Activated naive CD8-positive, alpha-beta T cell (primary cell): ENCODE measurements around the gene ZBTB8B.

ENCODE experiments used
- H3K27ac Mint-ChIP-seq: one replicate; pipeline ENCODE4 v1.8.0; 2021; ENCODE audit warnings: mixed read lengths
- H3K27me3 Mint-ChIP-seq: one replicate; pipeline ENCODE4 v1.8.0; 2021; ENCODE audit warnings: mixed read lengths
- H3K36me3 Mint-ChIP-seq: one replicate; pipeline ENCODE4 v1.8.0; 2021; ENCODE audit warnings: mixed read lengths
- H3K4me1 Mint-ChIP-seq: one replicate; pipeline ENCODE4 v1.8.0; 2021; ENCODE audit warnings: low read depth, mixed read lengths
- H3K4me3 Mint-ChIP-seq: one replicate; pipeline ENCODE4 v1.8.0; 2021; ENCODE audit warnings: mild to moderate bottlenecking, mixed read lengths
- H3K9me3 Mint-ChIP-seq: one replicate; pipeline ENCODE4 v1.8.0; 2021; ENCODE audit warnings: low read depth, mixed read lengths

The ZBTB8B gene

DNA sequence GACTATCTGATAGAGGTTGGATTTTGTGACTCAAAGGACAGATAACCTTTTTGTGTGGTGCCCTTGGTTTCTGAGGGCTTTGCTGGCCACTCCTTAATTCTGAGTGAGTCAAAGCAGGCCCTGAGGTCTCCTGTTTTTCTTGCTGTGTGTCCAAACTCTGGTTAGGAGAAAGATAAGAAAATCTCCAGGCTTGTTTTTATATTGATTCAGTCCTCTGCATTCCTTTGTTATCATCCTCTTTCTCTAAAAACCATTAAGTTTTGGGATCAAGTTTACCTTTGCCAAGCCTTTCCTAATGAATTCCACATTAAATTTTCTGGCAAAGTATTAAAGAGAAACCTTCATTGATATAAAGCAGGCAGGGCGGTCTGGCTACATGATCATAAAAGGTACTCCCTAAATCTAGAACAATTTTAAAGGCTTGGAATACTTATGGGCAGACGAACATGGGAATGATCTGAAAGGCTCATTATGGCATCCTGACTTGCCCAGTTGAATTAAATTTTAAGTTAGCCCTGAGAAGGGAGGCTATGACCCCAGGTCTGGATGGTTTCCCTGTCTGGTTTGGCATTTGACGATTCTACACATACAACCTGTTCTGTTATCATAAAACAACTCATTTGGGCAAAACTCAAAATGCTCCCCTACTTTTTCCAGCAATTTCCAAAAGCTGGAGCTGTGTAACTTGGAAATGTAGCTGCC lies 20.8 kb downstream of the ZBTB8B start:
- Mint-ChIP-seq H3K36me3 (no peaks in the 10 kb centered on the region), H3K4me1 (no peaks in the 10 kb centered on the region), H3K4me3 (no peak overlapping the region), H3K9me3 (no peaks in the 10 kb centered on the region), H3K27me3 (peaks cover 5% of the 10 kb centered on the region), H3K27ac (no peak overlapping the region)

DNA sequence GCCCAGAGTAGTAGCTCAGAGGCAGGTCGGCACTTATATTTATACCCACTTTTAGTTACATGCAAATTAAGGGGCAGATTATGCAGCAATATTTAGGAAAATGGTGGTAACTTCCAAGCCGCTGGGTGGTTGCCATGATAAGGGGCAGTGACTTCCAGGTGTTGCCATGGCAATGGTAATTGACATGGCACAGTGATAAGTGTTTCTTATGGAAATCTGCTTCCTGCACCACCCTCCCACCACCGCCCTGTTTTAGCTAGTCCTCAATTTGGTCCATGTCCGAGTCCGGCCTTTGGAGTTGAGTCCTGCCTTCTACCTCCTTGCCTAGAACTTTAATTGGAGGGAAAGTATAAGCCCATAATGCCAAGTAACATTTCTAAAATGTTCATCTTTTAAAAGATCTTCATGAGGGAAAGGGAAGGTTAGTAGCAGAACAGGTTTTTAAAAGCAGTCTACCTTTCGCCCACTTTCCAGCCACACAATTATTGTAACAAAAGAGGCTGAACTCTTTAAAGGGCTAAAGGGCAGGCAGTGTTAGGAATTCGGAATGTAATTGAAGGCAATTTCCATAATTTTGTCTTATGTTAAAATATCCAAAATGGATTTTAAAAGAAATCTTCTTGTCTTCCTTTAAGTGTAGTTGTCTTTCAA lies 21.7 kb downstream of the ZBTB8B start:
- Mint-ChIP-seq H3K4me1 (no peaks in the 10 kb centered on the region), H3K27ac (no peak overlapping the region), H3K9me3 (no peaks in the 10 kb centered on the region), H3K4me3 (no peak overlapping the region), H3K36me3 (no peaks in the 10 kb centered on the region), H3K27me3 (peaks cover 5% of the 10 kb centered on the region)

DNA sequence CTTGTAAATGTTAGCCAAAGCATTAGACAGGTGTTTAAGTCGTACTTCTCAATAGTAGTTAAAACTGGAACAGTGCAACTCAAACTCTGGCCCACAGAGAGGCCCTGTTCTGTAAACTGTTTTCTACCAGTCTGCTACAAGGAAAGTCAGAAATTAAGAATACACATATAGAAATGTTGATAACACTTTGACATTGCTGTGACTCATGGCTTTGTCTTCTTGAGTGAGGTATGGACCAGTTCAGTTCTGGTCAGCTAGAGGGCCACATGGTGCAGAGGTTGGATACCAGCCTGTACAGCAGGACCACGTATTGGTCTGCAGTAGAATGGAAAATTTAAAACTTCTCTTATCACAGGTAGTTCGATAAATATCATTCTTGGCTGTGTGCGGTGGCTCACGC lies 22.3 kb downstream of the ZBTB8B start:
- no peaks in the 10 kb centered on the region for H3K9me3 Mint-ChIP-seq
- peaks cover 5% of the 10 kb centered on the region for H3K27me3 Mint-ChIP-seq
- H3K36me3 Mint-ChIP-seq, result no peaks in the 10 kb centered on the region
- no peak overlapping the region for H3K27ac Mint-ChIP-seq
- no peaks in the 10 kb centered on the region for H3K4me1 Mint-ChIP-seq
- H3K4me3 Mint-ChIP-seq, result no peak overlapping the region

DNA sequence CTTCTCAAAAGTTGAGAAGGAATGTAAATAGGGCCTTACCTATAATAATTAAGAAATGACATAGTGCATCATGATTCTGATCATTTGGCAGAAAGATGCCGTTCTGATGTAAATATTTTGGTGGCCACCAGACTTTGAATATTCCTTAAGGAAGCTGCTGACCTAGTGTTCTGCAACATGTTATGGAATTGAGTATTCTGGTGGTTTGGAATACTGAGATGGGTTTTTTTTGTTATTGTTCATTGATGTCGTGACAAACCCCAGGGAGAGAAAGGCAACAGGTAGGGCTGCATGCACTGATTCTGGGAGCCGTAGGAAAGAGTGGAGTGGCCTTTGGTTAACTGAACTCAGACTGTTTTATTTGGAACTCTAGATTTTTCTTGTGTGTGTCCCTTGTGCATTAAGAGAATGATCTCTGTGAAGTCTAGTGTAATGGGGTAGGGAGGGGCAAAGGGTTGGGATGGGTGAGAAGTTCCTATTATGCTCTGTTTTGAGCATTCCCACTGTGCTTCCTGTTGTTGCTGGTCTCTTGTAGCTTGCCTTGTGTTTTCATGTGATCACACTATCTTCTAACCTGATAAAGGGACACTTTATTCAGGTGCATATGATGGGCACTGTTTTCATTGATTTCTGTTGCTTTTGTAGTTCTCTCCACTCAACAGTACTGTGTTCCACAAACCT lies 25.0 kb downstream of the ZBTB8B start:
- H3K4me3 Mint-ChIP-seq, result no peak overlapping the region
- H3K4me1 Mint-ChIP-seq, result no peaks in the 10 kb centered on the region
- no peaks in the 10 kb centered on the region for H3K36me3 Mint-ChIP-seq
- H3K27me3 Mint-ChIP-seq, result peaks cover 7% of the 10 kb centered on the region
- H3K27ac Mint-ChIP-seq, result no peak overlapping the region
- no peaks in the 10 kb centered on the region for H3K9me3 Mint-ChIP-seq

DNA sequence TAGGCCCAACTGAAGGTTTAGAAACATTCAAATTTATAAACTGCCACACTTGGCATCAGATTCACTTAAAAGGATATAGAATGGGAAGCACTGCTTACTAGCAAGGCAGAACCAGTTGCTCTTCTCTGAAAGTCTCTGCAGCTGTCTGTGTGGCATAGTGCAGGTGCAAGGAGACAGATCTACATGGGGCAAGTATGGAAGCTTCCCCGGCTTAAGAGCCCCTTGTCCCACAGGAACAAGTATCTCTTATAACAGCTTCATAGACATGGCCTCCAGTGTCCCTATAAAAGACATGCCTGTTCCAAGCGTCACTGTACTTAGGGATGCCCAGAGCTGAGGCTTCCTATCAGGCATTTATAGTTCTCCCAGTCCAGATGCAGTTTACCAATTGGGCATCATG lies 26.5 kb downstream of the ZBTB8B start:
- Mint-ChIP-seq H3K27me3 (peaks cover 7% of the 10 kb centered on the region), H3K9me3 (no peaks in the 10 kb centered on the region), H3K4me1 (no peaks in the 10 kb centered on the region), H3K36me3 (no peaks in the 10 kb centered on the region), H3K27ac (no peak overlapping the region), H3K4me3 (no peak overlapping the region)

DNA sequence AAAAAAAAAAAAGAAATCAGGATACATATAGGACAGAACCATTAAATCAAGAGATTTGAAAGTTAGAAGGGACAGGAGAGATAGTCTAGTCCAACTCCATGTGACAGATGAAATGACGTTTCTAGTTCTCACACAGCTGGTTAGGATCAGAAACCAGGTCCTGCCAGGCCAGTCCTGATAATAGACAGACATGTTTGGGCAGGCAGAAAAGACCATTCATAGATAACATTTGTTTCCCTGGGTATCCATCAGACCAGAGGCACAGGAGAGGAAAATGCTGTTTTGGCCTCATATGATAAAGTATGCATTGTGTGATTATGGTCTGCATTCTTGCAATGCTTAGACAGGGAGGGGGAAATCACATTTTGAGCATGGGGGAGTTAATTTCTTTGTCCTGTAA lies 29.3 kb downstream of the ZBTB8B start:
- Mint-ChIP-seq H3K9me3 (no peaks in the 10 kb centered on the region), H3K4me3 (no peak overlapping the region), H3K36me3 (no peaks in the 10 kb centered on the region), H3K27ac (no peak overlapping the region), H3K27me3 (peaks cover 10% of the 10 kb centered on the region), H3K4me1 (no peaks in the 10 kb centered on the region)

DNA sequence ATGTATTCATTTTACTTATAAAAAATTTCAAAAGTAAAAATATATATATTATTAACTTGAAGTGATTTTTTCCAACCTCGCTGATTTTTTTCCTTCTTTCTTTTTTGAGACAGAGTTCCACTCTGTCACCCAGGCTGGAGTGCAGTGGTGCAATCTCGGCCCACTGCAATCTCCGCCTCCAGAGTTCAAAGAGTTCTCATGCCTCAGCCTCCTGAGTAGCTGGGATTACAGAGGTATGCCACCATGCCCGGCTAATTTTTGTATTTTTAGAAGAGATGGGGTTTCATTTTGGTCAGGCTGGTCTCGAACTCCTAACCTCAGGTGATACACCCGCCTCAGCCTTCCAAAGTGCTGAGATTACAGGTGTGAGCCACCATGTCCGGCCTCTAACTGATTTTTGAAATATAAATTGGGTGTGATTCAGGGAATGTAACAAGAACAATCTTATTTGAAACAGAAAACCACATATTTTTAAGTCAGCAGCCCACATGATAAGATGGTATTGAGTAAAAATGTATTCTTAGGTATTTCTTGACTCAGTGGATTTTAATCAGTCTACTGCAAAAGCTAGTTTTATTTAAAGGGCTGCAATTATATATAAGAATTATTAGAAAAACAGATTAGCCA lies 30.0 kb downstream of the ZBTB8B start:
- Mint-ChIP-seq H3K9me3 (no peaks in the 10 kb centered on the region), H3K27ac (no peak overlapping the region), H3K27me3 (peaks cover 14% of the 10 kb centered on the region), H3K4me3 (no peak overlapping the region), H3K36me3 (no peaks in the 10 kb centered on the region), H3K4me1 (peaks cover 2% of the 10 kb centered on the region)

DNA sequence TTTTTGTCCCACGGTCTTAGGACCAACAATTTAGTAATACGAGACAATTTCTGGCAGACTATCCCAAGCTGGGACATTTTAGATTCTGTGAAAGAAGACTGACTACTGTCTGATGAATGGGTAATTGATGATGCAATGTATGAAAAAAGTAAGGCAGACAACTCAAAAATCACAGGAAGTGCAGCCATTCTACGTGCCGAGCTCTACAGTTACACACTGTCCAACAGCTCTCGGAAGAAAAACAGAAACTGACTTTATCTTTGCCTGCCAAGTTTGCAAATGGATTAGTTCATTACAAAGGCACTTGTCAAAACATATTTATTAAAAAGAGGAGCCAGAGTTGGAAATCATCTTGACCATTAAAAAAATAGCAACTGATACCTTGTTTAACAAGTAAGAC lies 31.3 kb downstream of the ZBTB8B start:
- peaks cover 19% of the 10 kb centered on the region for H3K27me3 Mint-ChIP-seq
- peaks cover 2% of the 10 kb centered on the region for H3K4me1 Mint-ChIP-seq
- no peaks in the 10 kb centered on the region for H3K9me3 Mint-ChIP-seq
- no peak overlapping the region for H3K4me3 Mint-ChIP-seq
- no peaks in the 10 kb centered on the region for H3K36me3 Mint-ChIP-seq
- H3K27ac Mint-ChIP-seq, result no peak overlapping the region

DNA sequence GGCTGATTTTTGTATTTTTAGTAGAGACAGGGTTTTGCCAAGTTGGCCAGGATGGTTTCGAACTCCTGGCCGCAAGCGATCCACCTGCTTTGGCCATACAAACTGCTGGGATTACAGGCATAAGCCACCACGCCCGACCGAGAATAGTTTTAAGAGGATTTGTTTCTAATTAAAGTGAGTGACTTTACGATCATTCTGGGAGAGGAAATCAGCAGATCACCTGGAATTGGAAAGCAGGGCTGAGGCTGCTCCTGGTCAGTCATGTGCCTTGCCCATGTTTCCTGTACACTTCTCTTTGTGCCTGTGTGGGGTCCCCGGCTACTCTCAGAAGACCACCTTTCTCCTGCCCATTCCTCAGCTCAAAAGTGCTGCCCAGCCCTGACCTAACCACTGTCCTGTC lies 33.9 kb downstream of the ZBTB8B start:
- Mint-ChIP-seq H3K27ac (no peak overlapping the region), H3K4me1 (peaks cover 2% of the 10 kb centered on the region), H3K27me3 (peaks cover 26% of the 10 kb centered on the region), H3K9me3 (no peaks in the 10 kb centered on the region), H3K4me3 (peak overlapping the region; percentile 80), H3K36me3 (no peaks in the 10 kb centered on the region)

DNA sequence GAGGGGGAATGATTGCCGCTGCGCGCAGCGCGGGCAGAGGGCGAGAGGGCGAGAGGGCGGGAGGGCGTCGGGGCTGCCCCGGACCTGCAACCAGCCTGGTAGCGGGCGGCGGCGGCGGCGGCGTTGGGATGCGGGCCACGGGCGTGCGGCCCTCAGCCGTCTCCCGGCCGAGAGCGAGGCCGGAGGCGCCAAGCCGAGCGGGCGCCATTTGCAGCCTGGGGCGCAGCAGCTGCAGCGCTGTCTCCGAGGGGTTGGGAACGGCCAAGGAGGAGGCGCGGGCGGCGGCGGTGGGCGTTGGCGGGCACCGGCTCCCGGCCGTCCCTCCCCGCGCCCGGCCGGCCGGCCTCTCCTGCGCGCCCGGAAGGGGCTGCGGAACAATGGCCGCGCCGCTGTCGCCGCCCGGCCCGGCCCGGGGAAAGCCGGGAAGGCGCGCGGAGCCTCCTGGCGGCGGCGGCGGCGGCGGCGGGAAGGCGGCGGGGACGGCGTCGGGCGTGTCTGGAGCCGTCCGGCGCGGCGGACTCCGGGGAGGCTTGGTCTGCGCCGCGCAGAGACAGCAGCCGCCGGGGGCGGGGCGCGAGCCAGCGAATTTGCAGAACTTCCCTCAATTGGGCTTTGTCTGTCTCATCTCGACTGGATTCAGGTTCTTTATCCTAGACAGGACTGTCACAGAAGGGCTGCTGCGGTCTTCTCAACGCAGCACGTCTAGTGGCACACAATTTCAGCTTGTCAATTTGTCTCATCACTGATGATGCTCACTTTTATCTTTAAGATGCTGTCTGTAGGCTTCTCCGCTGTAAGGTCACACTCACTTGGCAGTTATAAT lies 35.7 kb downstream of the ZBTB8B start:
- Mint-ChIP-seq H3K27me3 (peaks cover 28% of the 10 kb centered on the region), H3K4me3 (peak overlapping the region; percentile 82), H3K36me3 (no peaks in the 10 kb centered on the region), H3K27ac (no peak overlapping the region), H3K9me3 (no peaks in the 10 kb centered on the region), H3K4me1 (peaks cover 2% of the 10 kb centered on the region)

DNA sequence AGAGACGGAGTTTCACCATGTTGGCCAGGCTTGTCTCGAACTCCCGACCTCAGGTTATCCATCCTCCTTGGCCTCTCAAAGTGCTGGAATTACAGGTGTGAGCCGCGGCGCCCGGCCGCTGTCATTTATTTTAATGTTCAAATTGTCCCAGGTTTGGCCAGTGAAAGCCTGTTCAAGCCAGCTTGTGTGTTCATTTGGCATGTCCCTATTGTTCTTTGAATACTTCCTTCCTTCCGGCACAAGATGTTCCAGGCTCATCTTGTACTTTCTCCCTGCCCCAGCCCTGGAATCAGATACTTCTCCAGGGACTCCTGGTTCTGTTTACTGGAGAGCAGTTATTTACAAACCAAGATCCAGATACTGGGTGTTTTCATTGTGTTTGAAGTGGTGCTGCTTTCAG lies 37.0 kb downstream of the ZBTB8B start:
- H3K27ac Mint-ChIP-seq, result no peak overlapping the region
- H3K27me3 Mint-ChIP-seq, result peaks cover 33% of the 10 kb centered on the region
- H3K4me1 Mint-ChIP-seq, result peaks cover 2% of the 10 kb centered on the region
- no peaks in the 10 kb centered on the region for H3K9me3 Mint-ChIP-seq
- no peaks in the 10 kb centered on the region for H3K36me3 Mint-ChIP-seq
- H3K4me3 Mint-ChIP-seq, result peak overlapping the region; percentile 68

DNA sequence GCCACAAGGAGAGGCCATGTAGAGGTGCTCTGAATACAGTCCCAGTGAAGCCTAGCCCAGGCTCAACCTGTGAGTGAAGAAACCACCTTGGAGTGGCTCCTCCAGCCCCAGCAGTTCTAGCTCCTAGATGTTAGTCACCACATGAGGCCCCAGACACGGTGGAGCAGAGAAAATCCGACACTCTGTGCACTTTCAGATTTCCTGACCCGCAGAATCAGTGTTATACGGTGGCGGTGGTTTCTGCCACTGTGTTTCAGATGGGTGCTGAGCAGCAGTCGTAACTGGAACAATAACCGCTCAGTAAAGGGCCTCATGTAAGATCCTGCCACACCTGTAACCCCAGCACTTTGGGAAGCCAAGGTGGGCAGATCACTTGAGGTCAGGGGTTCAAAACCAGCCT lies 38.3 kb downstream of the ZBTB8B start:
- H3K27me3 Mint-ChIP-seq, result peaks cover 32% of the 10 kb centered on the region
- no peak overlapping the region for H3K27ac Mint-ChIP-seq
- no peaks in the 10 kb centered on the region for H3K9me3 Mint-ChIP-seq
- peaks cover 2% of the 10 kb centered on the region for H3K4me1 Mint-ChIP-seq
- H3K4me3 Mint-ChIP-seq, result no peak overlapping the region
- no peaks in the 10 kb centered on the region for H3K36me3 Mint-ChIP-seq

DNA sequence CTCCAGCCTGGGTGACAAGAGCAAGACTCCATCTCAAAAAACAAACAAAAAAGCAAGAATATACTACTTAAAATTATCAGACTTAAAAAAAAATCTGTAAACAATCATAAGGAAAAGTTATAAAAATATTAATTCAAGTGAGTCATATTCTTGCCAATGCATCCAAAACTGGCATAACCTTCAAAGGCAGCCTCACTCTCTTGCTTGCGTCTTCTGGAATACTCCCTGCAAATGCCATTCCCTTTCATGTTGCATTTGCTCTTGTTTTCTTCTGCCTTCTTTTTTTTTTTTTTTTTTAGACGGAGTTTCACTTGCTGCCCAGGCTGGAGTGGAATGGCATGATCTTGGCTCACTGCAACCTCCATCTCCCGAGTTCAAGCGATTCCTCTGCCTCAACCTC lies 42.1 kb downstream of the ZBTB8B start:
- H3K9me3 Mint-ChIP-seq, result no peaks in the 10 kb centered on the region
- H3K4me1 Mint-ChIP-seq, result no peaks in the 10 kb centered on the region
- H3K4me3 Mint-ChIP-seq, result no peak overlapping the region
- H3K36me3 Mint-ChIP-seq, result no peaks in the 10 kb centered on the region
- no peak overlapping the region for H3K27ac Mint-ChIP-seq
- peaks cover 14% of the 10 kb centered on the region for H3K27me3 Mint-ChIP-seq

DNA sequence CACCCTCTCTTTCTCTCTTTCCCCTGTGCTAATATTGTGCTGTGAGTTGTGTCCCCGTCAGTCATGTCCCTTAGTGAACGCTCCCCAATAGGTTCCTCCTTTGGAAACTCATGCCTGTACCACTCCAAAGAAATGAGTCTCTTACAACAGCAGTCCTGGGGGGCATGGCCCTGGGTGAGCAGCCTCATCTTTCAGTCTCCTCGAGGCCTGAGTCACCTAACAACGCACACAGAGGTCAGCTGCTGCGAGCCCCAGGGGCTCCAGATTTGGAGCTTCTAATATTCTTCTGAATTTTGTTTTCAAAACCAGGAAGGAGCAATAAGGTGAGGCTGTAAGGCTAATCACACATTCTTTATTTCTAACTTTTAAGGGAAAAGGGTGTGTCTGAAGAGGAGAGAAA lies 43.9 kb downstream of the ZBTB8B start:
- H3K27me3 Mint-ChIP-seq, result peaks cover 13% of the 10 kb centered on the region
- no peaks in the 10 kb centered on the region for H3K4me1 Mint-ChIP-seq
- no peaks in the 10 kb centered on the region for H3K9me3 Mint-ChIP-seq
- no peak overlapping the region for H3K27ac Mint-ChIP-seq
- H3K4me3 Mint-ChIP-seq, result no peak overlapping the region
- no peaks in the 10 kb centered on the region for H3K36me3 Mint-ChIP-seq
